NCI-H2107 treated with DMSO at 0.1 percent for 48 hours (cell line): ENCODE measurements around the gene KLF4.
"Not testable (repeated sequence)": the region's sequence is repeated elsewhere in the genome, so short reads cannot be mapped to it uniquely, and the experiment has no call there.

Experiments used
- DNase-seq: peaks from one replicate; lab custom pipeline; 2025; ENCODE audit not compliant: unreplicated experiment; lab: John Stamatoyannopoulos, UW

KLF4 gene

DNA sequence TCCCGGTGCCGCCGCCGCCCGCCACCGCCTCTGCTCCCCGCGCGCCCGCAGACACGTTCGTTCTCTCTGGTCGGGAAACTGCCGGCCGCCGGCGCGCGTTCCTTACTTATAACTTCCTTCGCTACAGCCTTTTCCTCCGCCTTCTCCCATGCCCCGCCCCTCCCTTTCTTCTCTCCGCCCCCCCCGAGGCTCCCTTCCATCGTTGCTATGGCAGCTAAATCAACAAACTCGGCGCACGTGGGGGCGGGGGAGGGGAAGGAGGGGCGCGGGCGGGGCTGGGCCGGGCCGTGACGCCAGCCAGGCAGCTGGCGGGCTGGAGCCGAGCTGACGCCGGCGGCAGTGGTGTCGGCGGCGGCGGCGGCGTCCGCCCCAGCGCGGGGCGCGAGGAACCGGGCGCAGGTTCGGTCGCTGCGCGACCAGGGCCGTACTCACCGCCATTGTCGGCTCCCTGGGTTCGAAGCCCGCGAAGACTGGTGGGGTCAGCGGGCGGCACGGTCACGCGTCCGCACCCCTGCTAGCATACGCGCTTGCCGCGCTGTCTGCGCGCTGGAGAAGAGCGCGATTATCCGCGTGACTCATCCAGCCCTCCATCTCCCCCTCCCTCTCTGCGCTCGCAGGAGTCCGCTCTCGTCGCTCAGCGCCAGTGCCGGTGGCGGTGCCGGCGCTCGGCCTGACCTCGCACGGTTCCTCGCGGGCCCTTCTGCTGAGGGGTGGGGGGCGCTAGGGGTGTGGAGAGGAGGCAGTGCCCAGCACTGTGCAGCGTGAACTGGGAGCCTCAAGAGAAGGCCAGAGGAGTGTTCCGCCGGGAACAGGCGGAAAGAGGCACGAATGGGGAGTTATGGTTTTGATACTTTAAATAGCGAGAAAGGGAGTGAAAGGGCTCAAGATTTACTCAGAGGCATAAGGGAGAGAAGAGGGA is at the start of gene KLF4:
KLF4 (minus strand) TSS at position 83 of the 919 bp plus-strand sequence. CDS start 597 bp downstream, outside the sequence.
- peak; percentile 53 for DNase-seq

DNA sequence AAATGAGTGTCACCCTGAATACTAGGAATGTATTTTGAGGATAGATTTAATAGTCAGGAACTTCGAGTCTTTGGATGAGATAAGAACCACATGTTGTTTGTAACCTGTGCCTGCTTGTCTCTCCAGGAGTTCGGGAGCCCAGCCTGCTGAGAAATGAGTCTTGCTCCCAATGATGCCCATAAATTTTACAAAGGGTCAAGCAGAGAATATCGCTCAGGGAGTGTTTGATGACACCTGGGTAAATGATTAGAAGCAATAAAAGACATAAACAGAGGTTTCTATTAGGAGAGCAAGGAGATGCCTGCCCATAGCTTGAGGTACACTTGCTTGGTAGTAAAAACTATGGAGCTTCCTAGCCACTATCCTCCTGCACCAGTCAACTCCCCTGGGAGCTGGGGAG is 46.9 kb upstream of the KLF4 start:
- no peak for DNase-seq

- no peak for DNase-seq
Observed at GRCh38 chr9:107534510-107535078, 45.0 kb upstream of the KLF4 start.

DNA sequence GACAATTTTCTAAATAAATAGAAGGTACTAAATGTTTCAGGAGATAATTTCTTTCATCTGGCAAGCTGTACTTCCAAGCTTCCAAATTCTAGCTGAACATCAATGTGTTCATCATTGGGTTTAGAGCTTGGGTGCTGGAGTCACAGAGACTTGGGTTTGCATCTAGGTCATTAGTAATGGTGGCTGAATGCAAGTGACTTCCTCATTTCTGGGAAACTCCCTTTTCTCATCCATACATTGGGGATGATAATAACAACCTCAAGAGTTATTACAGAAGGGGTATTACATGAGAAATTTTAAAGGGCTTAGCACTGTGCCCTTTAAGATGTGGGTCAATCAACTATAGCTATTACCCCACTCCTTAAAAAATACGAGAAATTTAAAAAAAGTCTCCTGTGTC is 41.1 kb upstream of the KLF4 start:
- no peak for DNase-seq

- DNase-seq: no peak
Observed at GRCh38 chr9:107528686-107529085, 39.1 kb upstream of the KLF4 start.

- DNase-seq: no peak
Observed at GRCh38 chr9:107523539-107523938, 34.0 kb upstream of the KLF4 start.

DNA sequence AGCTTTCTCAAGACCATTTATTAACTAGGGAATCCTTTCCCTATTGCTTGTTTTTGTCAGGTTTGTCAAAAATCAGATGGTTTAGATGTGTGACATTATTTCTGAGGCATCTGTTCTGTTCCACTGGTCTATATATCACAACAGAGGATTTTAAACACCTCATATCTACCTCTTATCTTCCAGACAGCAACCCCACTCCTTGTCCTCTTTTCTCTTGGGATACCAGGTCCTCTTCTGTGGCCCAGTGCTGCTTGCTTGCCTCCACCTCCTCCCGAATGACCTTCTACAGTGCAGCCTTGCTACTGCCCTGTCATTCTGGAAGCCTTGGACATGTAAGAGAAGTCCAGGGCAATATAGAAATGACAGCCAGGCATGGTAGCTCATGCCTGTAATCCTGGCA is 30.6 kb upstream of the KLF4 start:
- no peak for DNase-seq

- no peak for DNase-seq
Observed at GRCh38 chr9:107518037-107518807, 28.7 kb upstream of the KLF4 start.

- no peak for DNase-seq
Observed at GRCh38 chr9:107513464-107514100, 24.0 kb upstream of the KLF4 start.

DNA sequence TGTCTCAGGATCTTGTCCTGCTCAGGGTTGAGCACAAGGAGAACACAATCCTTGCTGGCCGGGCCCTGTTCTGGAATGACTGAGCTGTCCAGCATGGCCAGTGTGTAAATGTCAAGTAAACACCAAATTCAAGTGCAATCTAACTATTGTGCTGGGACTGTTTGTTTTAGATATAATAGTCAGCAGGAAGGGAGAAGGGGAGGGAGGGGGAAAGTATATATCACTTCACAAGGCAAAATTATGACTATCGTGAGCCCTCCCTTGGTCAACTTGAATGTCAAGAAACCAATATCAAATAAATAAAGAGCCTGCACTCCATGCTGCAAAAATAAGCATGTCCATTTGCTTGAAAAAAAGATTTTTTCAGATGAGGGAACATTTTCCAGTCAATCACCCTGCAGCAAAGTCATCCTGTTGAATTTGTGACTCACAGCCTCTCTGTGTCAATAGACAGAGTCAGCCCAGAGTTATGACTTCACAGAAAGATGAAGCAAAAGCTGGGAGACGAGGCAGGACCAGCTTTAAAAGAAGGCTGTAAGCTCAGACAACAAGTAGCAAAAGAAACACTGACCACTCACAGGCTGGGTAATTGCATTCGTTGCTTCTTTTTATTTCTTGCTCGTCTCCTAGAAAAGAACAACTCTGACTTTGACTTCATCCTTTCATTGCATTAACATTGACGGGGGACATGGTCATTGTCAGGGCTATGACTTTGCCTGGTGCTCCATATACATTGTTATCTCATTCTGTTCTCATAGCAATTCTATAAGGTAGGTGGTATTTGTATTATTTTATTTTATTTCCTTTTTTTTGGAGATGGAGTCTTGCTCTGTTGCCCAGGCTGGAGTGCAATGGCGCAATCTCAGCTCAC is 15.3 kb upstream of the KLF4 start:
- DNase-seq: no peak

DNA sequence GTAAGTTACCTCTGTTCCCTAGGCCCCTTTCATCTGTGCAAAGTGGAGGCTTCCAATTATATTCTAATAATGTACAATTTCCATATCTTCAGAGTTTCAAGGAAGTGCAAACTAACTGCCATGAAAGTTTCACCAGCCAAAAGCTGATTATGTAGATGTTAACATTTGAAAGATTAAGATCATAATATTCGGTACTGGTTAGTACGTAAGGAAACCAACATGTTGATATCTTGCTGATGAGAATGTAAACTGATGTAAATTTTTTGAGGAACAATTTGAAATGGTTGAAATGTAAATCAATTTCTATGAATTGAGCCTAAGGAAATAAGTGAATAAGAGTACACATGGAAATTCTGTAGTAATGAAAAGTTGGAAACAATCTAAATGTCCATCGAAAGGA is 12.9 kb upstream of the KLF4 start:
- DNase-seq: no peak

- not testable (repeated sequence) for DNase-seq
Observed at GRCh38 chr9:107500421-107501200, 11.0 kb upstream of the KLF4 start.

DNA sequence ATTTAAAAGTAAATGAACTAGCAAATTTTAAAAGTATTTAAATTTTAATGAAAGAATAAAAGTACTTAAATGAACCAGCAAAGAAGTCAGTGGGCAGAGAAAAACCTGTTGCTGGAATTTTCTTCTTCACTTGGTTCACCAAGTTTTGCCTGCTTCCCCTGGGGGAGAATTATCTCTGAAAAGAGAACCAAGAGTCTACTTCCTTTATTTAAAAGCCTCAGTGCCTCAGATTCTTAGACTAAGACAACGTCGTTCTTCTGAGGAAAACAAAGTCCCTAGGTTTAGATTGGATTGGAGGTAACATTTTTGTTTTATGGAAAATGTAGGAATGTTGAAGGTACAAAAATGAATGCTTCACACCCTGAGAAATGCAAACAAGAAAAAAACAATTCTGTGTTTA is 7.4 kb upstream of the KLF4 start:
- DNase-seq: no peak

- DNase-seq: no peak
Observed at GRCh38 chr9:107492381-107492970, 2.9 kb upstream of the KLF4 start.

GRCh38 chr9:107491081-107492053 is 1.8 kb upstream of the KLF4 start:
- DNase-seq: no peak

- DNase-seq: not testable (repeated sequence)
Observed at GRCh38 chr9:107490606-107490970, 1.0 kb upstream of the KLF4 start.

- DNase-seq: no peak
Observed at GRCh38 chr9:107489144-107489673, 360 bp downstream of the KLF4 start.
